HEK293 (cell line): ENCODE data around the gene OR7A10.

Source experiments
- CTCF ChIA-PET: fragments of 350-600 bp; formaldehyde crosslinking; extraction: SDS; loops from one replicate; lab custom pipeline; 2021; ENCODE audit warnings: antibody characterized with exemption; lab: Yijun Ruan, JAX
- POLR2A ChIA-PET: fragments of 300-600 bp; formaldehyde crosslinking; extraction: SDS; loops from one replicate; lab custom pipeline; 2020; ENCODE audit warnings: antibody characterized with exemption, inconsistent platforms; lab: Yijun Ruan, JAX
- H3K27ac ChIP-seq: fragments of 200-500 bp; sonication (Bioruptor generic); 2 replicates; pipeline ENCODE4 v1.5.1; 2014; ENCODE audit warnings: low read depth, low read length, control low read depth, inconsistent platforms; ENCODE audit errors: extremely low read depth
- H3K36me3 ChIP-seq, 2 experiments: fragments of 200-500 bp in 1 of 2; sonication (Bioruptor generic) in 1 of 2; 1 replicate in 1 of 2; 2 replicates in 1 of 2; pipeline ENCODE4 v1.5.1; 2014 to 2017; ENCODE audit warnings: inconsistent platforms in 2 of 2, low read length in 2 of 2; ENCODE audit not compliant: control insufficient read depth in 2 of 2, insufficient read depth in 1 of 2
- H3K4me1 ChIP-seq: fragments of 200-500 bp; sonication (Bioruptor generic); 2 replicates; pipeline ENCODE4 v1.5.1; 2014; ENCODE audit warnings: mild to moderate bottlenecking, low read length, inconsistent platforms; ENCODE audit not compliant: control insufficient read depth, insufficient read depth
- H3K4me3 ChIP-seq: 2 replicates; pipeline ENCODE4 v1.5.1; 2011; ENCODE audit warnings: low read depth, mild to moderate bottlenecking, control low read depth, low read length, moderate library complexity
- H3K9me3 ChIP-seq: fragments of 200-500 bp; sonication (Bioruptor generic); 2 replicates; pipeline ENCODE4 v1.5.1; 2014; ENCODE audit warnings: low read depth, low read length, inconsistent platforms; ENCODE audit not compliant: control insufficient read depth, insufficient read depth
- AEBP2 ChIP-seq: fragments of 450-650 bp; formaldehyde crosslinking; IDR thresholded peaks from 2 replicates; pipeline ENCODE4 v1.5.1; 2016; ENCODE audit warnings: missing biosample characterization, missing genetic modification characterization, borderline replicate concordance
- SALL2 ChIP-seq: fragments of 450-650 bp; formaldehyde crosslinking; IDR thresholded peaks from 2 replicates; pipeline ENCODE4 v1.5.0; 2017; ENCODE audit warnings: missing biosample characterization, mild to moderate bottlenecking, missing genetic modification characterization, borderline replicate concordance
- SCRT2 ChIP-seq: fragments of 450-650 bp; formaldehyde crosslinking; IDR thresholded peaks from 2 replicates; pipeline ENCODE4 v1.5.1; 2016; ENCODE audit warnings: missing biosample characterization, missing genetic modification characterization
- SETDB1 ChIP-seq: IDR thresholded peaks from one replicate; pipeline ENCODE4 v1.6.1; 2017; ENCODE audit warnings: mild to moderate bottlenecking, low read length, moderate library complexity, mixed read lengths; ENCODE audit not compliant: insufficient read length
- ZBTB17 ChIP-seq: fragments of 450-650 bp; formaldehyde crosslinking; IDR thresholded peaks from 2 replicates; pipeline ENCODE4 v1.5.1; 2016; ENCODE audit warnings: missing biosample characterization, missing genetic modification characterization
- ZBTB26 ChIP-seq: fragments of 450-650 bp; formaldehyde crosslinking; optimal IDR thresholded peaks from 2 replicates; pipeline ENCODE3; 2016; ENCODE audit warnings: missing biosample characterization, mild to moderate bottlenecking, missing genetic modification characterization
- ZIC2 ChIP-seq: fragments of 450-650 bp; formaldehyde crosslinking; IDR thresholded peaks from 2 replicates; pipeline ENCODE4 v1.5.1; 2016; ENCODE audit warnings: missing biosample characterization, missing genetic modification characterization
- ZNF146 ChIP-seq: fragments of 450-650 bp; formaldehyde crosslinking; IDR thresholded peaks from 2 replicates; pipeline ENCODE4 v1.5.1; 2016; ENCODE audit warnings: missing biosample characterization, missing genetic modification characterization
- ZNF155 ChIP-seq: fragments of 450-650 bp; formaldehyde crosslinking; IDR thresholded peaks from 2 replicates; pipeline ENCODE4 v1.5.1; 2016; ENCODE audit warnings: missing biosample characterization, missing genetic modification characterization
- ZNF18 ChIP-seq: fragments of 450-650 bp; formaldehyde crosslinking; IDR thresholded peaks from 2 replicates; pipeline ENCODE4 v1.5.1; 2016; ENCODE audit warnings: missing biosample characterization, missing genetic modification characterization
- ZNF211 ChIP-seq: fragments of 450-650 bp; formaldehyde crosslinking; IDR thresholded peaks from 2 replicates; pipeline ENCODE4 v1.5.1; 2016; ENCODE audit warnings: low read depth, missing biosample characterization, missing genetic modification characterization
- ZNF221 ChIP-seq: fragments of 450-650 bp; formaldehyde crosslinking; IDR thresholded peaks from 2 replicates; pipeline ENCODE4 v1.5.1; 2017; ENCODE audit warnings: missing biosample characterization, missing genetic modification characterization, borderline replicate concordance
- ZNF223 ChIP-seq: fragments of 450-650 bp; formaldehyde crosslinking; IDR thresholded peaks from 2 replicates; pipeline ENCODE4 v1.5.1; 2016; ENCODE audit warnings: missing biosample characterization, missing genetic modification characterization
- ZNF416 ChIP-seq: fragments of 450-650 bp; formaldehyde crosslinking; IDR thresholded peaks from 2 replicates; pipeline ENCODE4 v1.5.1; 2016; ENCODE audit warnings: missing biosample characterization, missing genetic modification characterization
- ZNF514 ChIP-seq: fragments of 450-650 bp; formaldehyde crosslinking; IDR thresholded peaks from 2 replicates; pipeline ENCODE4 v1.5.1; 2016; ENCODE audit warnings: missing biosample characterization, missing genetic modification characterization
- ZNF555 ChIP-seq: fragments of 450-650 bp; formaldehyde crosslinking; conservative IDR thresholded peaks from 2 replicates; pipeline ENCODE4 v1.5.1; 2017; ENCODE audit warnings: missing biosample characterization, mild to moderate bottlenecking, missing genetic modification characterization, inconsistent platforms
- ZNF558 ChIP-seq: fragments of 450-650 bp; formaldehyde crosslinking; IDR thresholded peaks from 2 replicates; pipeline ENCODE4 v1.5.1; 2016; ENCODE audit warnings: missing biosample characterization, missing genetic modification characterization
- ZNF580 ChIP-seq: fragments of 450-650 bp; formaldehyde crosslinking; IDR thresholded peaks from 2 replicates; pipeline ENCODE4 v1.5.1; 2016; ENCODE audit warnings: missing biosample characterization, missing genetic modification characterization
- ZNF76 ChIP-seq: fragments of 450-650 bp; formaldehyde crosslinking; IDR thresholded peaks from 2 replicates; pipeline ENCODE4; 2016; ENCODE audit warnings: low read depth, missing biosample characterization, missing genetic modification characterization, borderline replicate concordance
- ZNF830 ChIP-seq: fragments of 450-650 bp; IDR thresholded peaks from 2 replicates; pipeline ENCODE4 v1.5.0; 2018; ENCODE audit warnings: missing biosample characterization, missing genetic modification characterization, low read depth, mild to moderate bottlenecking, moderate library complexity

OR7A10 gene

GRCh38 chr19:14814982-14815652 lies 33.6 kb downstream of the OR7A10 start:
- no peak for TF ChIP-seq ZNF555 (tag by site-specific recombination)
- TF ChIP-seq SCRT2 (tag by site-specific recombination): peak; percentile 21; the same call in 1 of the 2 replicates
- CTCF ChIA-PET: no interaction called here
- no peaks in the 10 kb centered on the region for H3K4me1 ChIP-seq
- POLR2A ChIA-PET: no interaction called here
- no peaks in the 10 kb centered on the region for H3K36me3 ChIP-seq
- no peaks in the 10 kb centered on the region for H3K9me3 ChIP-seq
- no peak overlapping the region for H3K27ac ChIP-seq
- no peak overlapping the region for H3K4me3 ChIP-seq

GRCh38 chr19:14809272-14810057 lies 39.3 kb downstream of the OR7A10 start:
- no peaks in the 10 kb centered on the region for H3K4me1 ChIP-seq
- ChIA-PET CTCF (no interaction called here), POLR2A (no interaction called here)
- TF ChIP-seq ZBTB17 (tag by site-specific recombination) (peak; percentile 47; the same call in 1 of the 2 replicates), ZNF155 (tag by site-specific recombination) (no peak)
- no peak overlapping the region for H3K4me3 ChIP-seq
- no peaks in the 10 kb centered on the region for H3K36me3 ChIP-seq
- no peaks in the 10 kb centered on the region for H3K9me3 ChIP-seq
- H3K27ac ChIP-seq: no peak overlapping the region

GRCh38 chr19:14804765-14805164 lies 44.0 kb downstream of the OR7A10 start:
- POLR2A ChIA-PET: no interaction called here
- no peaks in the 10 kb centered on the region for H3K36me3 ChIP-seq
- CTCF ChIA-PET: interaction anchor here (0.8 kb wide), 1 partner anchor 113 kb away, joined by 3 read pairs; no protein-coding TSS in a partner anchor
- H3K9me3 ChIP-seq: no peaks in the 10 kb centered on the region
- H3K4me3 ChIP-seq: no peak overlapping the region
- no peak for TF ChIP-seq ZNF416 (tag by site-specific recombination)
- no peak for TF ChIP-seq ZBTB26 (tag by site-specific recombination)
- no peak overlapping the region for H3K27ac ChIP-seq
- no peaks in the 10 kb centered on the region for H3K4me1 ChIP-seq

- Histone ChIP-seq H3K4me1 (no peaks in the 10 kb centered on the region), H3K4me3 (no peak overlapping the region), H3K36me3 (no peaks in the 10 kb centered on the region), H3K27ac (no peak overlapping the region), H3K9me3 (no peaks in the 10 kb centered on the region)
- POLR2A ChIA-PET: no interaction called here
- CTCF ChIA-PET: interaction anchor here (0.6 to 1.1 kb wide), 3 partner anchors 12 to 450 kb away, joined by 3 read pairs; no protein-coding TSS in a partner anchor
- TF ChIP-seq ZNF76 (tag by site-specific recombination): no peak
- TF ChIP-seq ZNF211: no peak
- TF ChIP-seq SALL2 (tag by site-specific recombination): no peak
- no peak for TF ChIP-seq ZNF18
- TF ChIP-seq ZNF830 (tag by site-specific recombination): no peak
- TF ChIP-seq ZNF580 (tag by site-specific recombination): no peak
- no peak for TF ChIP-seq ZNF514
- TF ChIP-seq ZNF223 (tag by site-specific recombination): no peak
- TF ChIP-seq ZNF146: no peak
- no peak for TF ChIP-seq AEBP2 (tag by site-specific recombination)
- TF ChIP-seq ZIC2: no peak
- no peak for TF ChIP-seq ZNF558 (tag by site-specific recombination)
- TF ChIP-seq SETDB1: no peak
- TF ChIP-seq ZNF221 (tag by site-specific recombination): no peak
Observed at GRCh38 chr19:14798760-14799159, 50.0 kb downstream of the OR7A10 start.
